OCI-LY7 (cell line): ENCODE measurements around the gene WDFY3. TPM values are rescaled to one million over a fixed set of nuclear protein-coding genes. Genes with fewer than 3 reads are reported as not detected.

Experiments
- BruUV-seq: library from RNA; stranded (reverse); fragments of 400-500 nt; replicated peaks from 2 replicates; lab custom pipeline; 2021; lab: Mats Ljungman, UMichigan
- CTCF ChIA-PET: fragments of 300-600 bp; sonication (Branson Sonifier 250); formaldehyde crosslinking; loops from one replicate; lab custom pipeline; 2022; ENCODE audit warnings: antibody characterized with exemption; ENCODE audit not compliant: unreplicated experiment; lab: Charles Lee
- POLR2A ChIA-PET: fragments of 300-600 bp; sonication (Branson Sonifier 250); formaldehyde crosslinking; loops from one replicate; lab custom pipeline; 2022; ENCODE audit warnings: antibody characterized with exemption; lab: Charles Lee
- DNase-seq: peaks from one replicate; pipeline ENCODE4 v3.0.0-alpha.2; 2015; ENCODE audit warnings: low spot score
- H2AFZ ChIP-seq: fragments of 200-600 bp; sonication (generic), shearing (Covaris generic); 2 replicates; pipeline ENCODE4 v1.6.1; 2014; ENCODE audit warnings: mild to moderate bottlenecking, antibody characterized with exemption, low read length, moderate library complexity
- H3K27ac ChIP-seq: fragments of 200-600 bp; sonication (generic); 2 replicates; pipeline ENCODE4 v1.5.1; 2014; ENCODE audit warnings: mixed run types, low read depth, mild to moderate bottlenecking, moderate library complexity, low read length, inconsistent platforms; ENCODE audit not compliant: poor library complexity, severe bottlenecking
- H3K36me3 ChIP-seq: fragments of 200-600 bp; sonication (generic); 2 replicates; pipeline ENCODE4 v1.6.1; 2014; ENCODE audit warnings: mild to moderate bottlenecking, antibody characterized with exemption, low read length, moderate library complexity, mixed read lengths; ENCODE audit not compliant: insufficient read depth
- H3K4me1 ChIP-seq: fragments of 200-600 bp; sonication (generic); 2 replicates; pipeline ENCODE4 v1.5.1; 2014; ENCODE audit warnings: mild to moderate bottlenecking, low read length; ENCODE audit not compliant: insufficient read depth, poor library complexity, severe bottlenecking
- H3K4me2 ChIP-seq: fragments of 200-600 bp; sonication (generic); 2 replicates; pipeline ENCODE4 v1.6.1; 2014; ENCODE audit warnings: mild to moderate bottlenecking, low read length
- H3K4me3 ChIP-seq: fragments of 200-600 bp; sonication (generic); 2 replicates; pipeline ENCODE4 v1.5.1; 2014; ENCODE audit warnings: mild to moderate bottlenecking, low read depth, low read length; ENCODE audit not compliant: poor library complexity, severe bottlenecking
- H3K79me2 ChIP-seq: fragments of 200-600 bp; sonication (generic); 2 replicates; pipeline ENCODE4 v1.6.1; 2016; ENCODE audit warnings: low read depth, mild to moderate bottlenecking, low read length, moderate library complexity, mixed read lengths; ENCODE audit not compliant: insufficient read depth
- H3K9me2 ChIP-seq: fragments of 200-600 bp; sonication (generic); 2 replicates; pipeline ENCODE4 v1.6.1; 2016; ENCODE audit warnings: mild to moderate bottlenecking, low read length, mixed read lengths; ENCODE audit not compliant: insufficient read depth
- H3K9me3 ChIP-seq: fragments of 200-600 bp; sonication (generic); 2 replicates; pipeline ENCODE4 v1.6.1; 2014; ENCODE audit warnings: mild to moderate bottlenecking, mixed run types, low read length, mixed read lengths
- H4K20me1 ChIP-seq: fragments of 200-600 bp; sonication (generic); 2 replicates; pipeline ENCODE4 v1.6.1; 2014; ENCODE audit warnings: mild to moderate bottlenecking, antibody characterized with exemption, low read length, moderate library complexity, mixed read lengths; ENCODE audit not compliant: insufficient read depth
- CTCF ChIP-seq: fragments of 200-600 bp; sonication (generic); conservative IDR thresholded peaks from 2 replicates; pipeline ENCODE4 v1.5.1; 2014; ENCODE audit warnings: mild to moderate bottlenecking, antibody characterized with exemption, low read length, moderate library complexity, mixed read lengths
- EZH2phosphoT487 ChIP-seq: fragments of 200-600 bp; sonication (generic); IDR thresholded peaks from 2 replicates; pipeline ENCODE4 v1.6.1; 2018; ENCODE audit warnings: low read depth, borderline replicate concordance, mild to moderate bottlenecking, mixed run types, antibody characterized with exemption, low read length, moderate library complexity, mixed read lengths
- intact Hi-C: fragments of 100-400 bp; cut with micrococcal nuclease; formaldehyde crosslinking; loops from one replicate; pipeline ENCODE4 v1.10.0; 2022; ENCODE audit not compliant: unreplicated experiment
- total RNA-seq, 2 experiments: library from RNA; depleted of rRNA in 1 of 2; stranded (reverse); fragments of >200 nt in 1 of 2; shearing (Covaris generic) in 1 of 2; gene quantifications; 2 replicates each; pipeline ENCODE4 v1.2.3, GENCODE V29; 2014 to 2022

WDFY3 gene
- total RNA-seq, 2 experiments from 2014 or later: not detected

GRCh38 chr4:84936123-84936522 is 30.4 kb downstream of the WDFY3 start:
- no peak overlapping the region for H3K4me2 ChIP-seq
- H3K4me1 ChIP-seq: no peaks in the 10 kb centered on the region
- no peaks in the 10 kb centered on the region for H4K20me1 ChIP-seq
- DNase-seq: no peak
- ChIA-PET POLR2A (no interaction called here), CTCF (no interaction called here)
- intact Hi-C loops: no loop called here
- no peak overlapping the region for H2AFZ ChIP-seq
- H3K4me3 ChIP-seq: no peak overlapping the region
- no peak overlapping the region for H3K27ac ChIP-seq
- no peaks in the 10 kb centered on the region for H3K9me3 ChIP-seq
- H3K9me2 ChIP-seq: no peaks in the 10 kb centered on the region
- TF ChIP-seq EZH2phosphoT487 (no peak), CTCF (no peak)
- BruUV-seq: no TSS peak
- no peaks in the 10 kb centered on the region for H3K36me3 ChIP-seq
- H3K79me2 ChIP-seq: no peaks in the 10 kb centered on the region

- POLR2A ChIA-PET: interaction anchor here (0.6 kb wide), 1 partner anchor 1665 kb away, joined by 3 read pairs; no protein-coding TSS in a partner anchor
Observed at GRCh38 chr4:84932462-84932861, 34.0 kb downstream of the WDFY3 start.

More at GRCh38 chr4:84932462-84932861, 34.0 kb downstream of the WDFY3 start:
- intact Hi-C loops: no loop called here
- Histone ChIP-seq H3K27ac (no peak overlapping the region), H3K9me3 (no peaks in the 10 kb centered on the region), H3K9me2 (no peaks in the 10 kb centered on the region), H2AFZ (no peak overlapping the region), H3K4me2 (no peak overlapping the region), H3K4me3 (no peak overlapping the region), H3K36me3 (no peaks in the 10 kb centered on the region), H4K20me1 (no peaks in the 10 kb centered on the region), H3K79me2 (no peaks in the 10 kb centered on the region), H3K4me1 (no peaks in the 10 kb centered on the region)
- CTCF ChIA-PET: no interaction called here
- TF ChIP-seq CTCF (no peak), EZH2phosphoT487 (no peak)
- DNase-seq: no peak
- no TSS peak for BruUV-seq
